ENCODE measurements around the gene KIAA0930.

DNA sequence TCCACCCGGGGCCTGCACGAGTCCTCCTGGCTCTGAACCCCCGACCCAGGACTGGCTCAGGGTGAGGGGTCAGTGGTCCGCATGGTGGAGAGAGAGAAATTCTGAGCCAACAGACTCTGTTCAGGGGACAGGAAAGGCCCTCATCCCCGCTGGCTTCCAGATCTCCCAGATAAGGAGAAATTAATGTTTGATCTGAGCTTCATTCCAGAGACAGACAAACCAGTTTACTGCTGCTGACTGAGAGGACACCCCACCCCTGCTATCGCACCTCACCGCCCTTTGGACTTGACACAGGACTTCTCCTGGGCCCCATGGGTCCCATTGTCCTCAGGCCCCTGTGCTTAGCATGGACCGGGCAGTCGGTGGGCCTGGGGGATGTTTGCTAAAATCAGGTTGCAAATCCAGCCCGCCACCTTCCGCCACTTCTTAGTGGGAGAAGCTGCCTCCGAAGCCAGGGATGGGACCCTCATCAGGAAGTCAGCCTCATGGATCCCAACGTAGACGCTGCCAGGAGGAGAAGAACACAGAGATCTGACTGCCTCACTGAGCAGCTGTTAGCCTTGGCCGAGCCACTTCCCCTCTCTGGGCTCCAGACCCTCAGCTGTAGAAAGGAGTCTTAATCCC is 32.9 kb upstream of the KIAA0930 start:
- TF ChIP-seq POLR2A (IDR thresholded peaks at IDR 0.05) = no peak
- TF ChIP-seq, protein P1, sequence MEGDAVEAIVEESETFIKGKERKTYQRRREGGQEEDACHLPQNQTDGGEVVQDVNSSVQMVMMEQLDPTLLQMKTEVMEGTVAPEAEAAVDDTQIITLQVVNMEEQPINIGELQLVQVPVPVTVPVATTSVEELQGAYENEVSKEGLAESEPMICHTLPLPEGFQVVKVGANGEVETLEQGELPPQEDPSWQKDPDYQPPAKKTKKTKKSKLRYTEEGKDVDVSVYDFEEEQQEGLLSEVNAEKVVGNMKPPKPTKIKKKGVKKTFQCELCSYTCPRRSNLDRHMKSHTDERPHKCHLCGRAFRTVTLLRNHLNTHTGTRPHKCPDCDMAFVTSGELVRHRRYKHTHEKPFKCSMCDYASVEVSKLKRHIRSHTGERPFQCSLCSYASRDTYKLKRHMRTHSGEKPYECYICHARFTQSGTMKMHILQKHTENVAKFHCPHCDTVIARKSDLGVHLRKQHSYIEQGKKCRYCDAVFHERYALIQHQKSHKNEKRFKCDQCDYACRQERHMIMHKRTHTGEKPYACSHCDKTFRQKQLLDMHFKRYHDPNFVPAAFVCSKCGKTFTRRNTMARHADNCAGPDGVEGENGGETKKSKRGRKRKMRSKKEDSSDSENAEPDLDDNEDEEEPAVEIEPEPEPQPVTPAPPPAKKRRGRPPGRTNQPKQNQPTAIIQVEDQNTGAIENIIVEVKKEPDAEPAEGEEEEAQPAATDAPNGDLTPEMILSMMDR (IDR thresholded peaks at IDR 0.05) = no peak

Measured in breast epithelium (tissue), 3 donors.